HuH-7.5 (cell line): ENCODE data around the gene CSNK2A1.

Source experiments
- DNase-seq: peaks from one replicate; pipeline ENCODE4 v3.0.0; 2011; ENCODE audit warnings: low spot score

Gene CSNK2A1

GRCh38 chr20:430091-430999 lies 113.2 kb downstream of the CSNK2A1 start:
- DNase-seq = no peak

GRCh38 chr20:428658-429200 lies 114.9 kb downstream of the CSNK2A1 start:
- no peak for DNase-seq

- no peak for DNase-seq
These were observed 115.5 kb downstream of the CSNK2A1 start for GRCh38 chr20:427849-428657.

- DNase-seq = no peak
These were observed 116.2 kb downstream of the CSNK2A1 start for GRCh38 chr20:427401-427800.

- DNase-seq = no peak
These were observed 117.0 kb downstream of the CSNK2A1 start for GRCh38 chr20:426566-426965.
